GM18505 (cell line): ENCODE measurements around the gene CIART.
"Not testable (repeated sequence)": the region's sequence is repeated elsewhere in the genome, so short reads cannot be mapped to it uniquely, and the experiment has no call there.

ENCODE experiments used
- ATAC-seq: cut with Tn5 transposase; IDR thresholded peaks from one replicate; pipeline ENCODE4 v1.9.1; 2021; ENCODE audit not compliant: unreplicated experiment
- POLR2A ChIP-seq: IDR thresholded peaks from 4 replicates; pipeline ENCODE4 v1.6.1; 2011; ENCODE audit warnings: borderline replicate concordance; ENCODE audit not compliant: insufficient read depth, insufficient read length; ENCODE audit errors: extremely low read depth

The CIART gene

GRCh38 chr1:150281758-150282557 lies at the start of gene CIART:
Gene CIART, plus strand, starts transcription at chr1:150282554. Its CDS starts 714 bp downstream, at chr1:150283268.
- ATAC-seq, result no peak
- TF ChIP-seq POLR2A, result peak; percentile 17

GRCh38 chr1:150232921-150233320 lies 49.4 kb upstream of the CIART start:
- not testable (repeated sequence) for ATAC-seq

- no peak for TF ChIP-seq POLR2A
- ATAC-seq, result no peak
These were observed 48.7 kb upstream of the CIART start for GRCh38 chr1:150233359-150234308.

- ATAC-seq, result no peak
These were observed 48.1 kb upstream of the CIART start for GRCh38 chr1:150234309-150234565.

GRCh38 chr1:150234566-150235293 lies 47.6 kb upstream of the CIART start:
- peak; percentile 34 for ATAC-seq
- peak; percentile 90 for TF ChIP-seq POLR2A

More at GRCh38 chr1:150234309-150234565, 48.1 kb upstream of the CIART start:
- no peak for TF ChIP-seq POLR2A

- no peak for ATAC-seq
- no peak for TF ChIP-seq POLR2A
These were observed 47.0 kb upstream of the CIART start for GRCh38 chr1:150235294-150235851.

GRCh38 chr1:150235852-150236613 lies 46.3 kb upstream of the CIART start, which contains the start of gene ANP32E:
Gene ANP32E, minus strand, starts transcription at chr1:150236112. Its CDS starts 326 bp downstream, at chr1:150235786.
- peak; percentile 97 for TF ChIP-seq POLR2A
- peak; percentile 75 for ATAC-seq

GRCh38 chr1:150236614-150237100 lies 45.7 kb upstream of the CIART start:
- ATAC-seq, result no peak
- TF ChIP-seq POLR2A, result no peak

GRCh38 chr1:150237176-150237575 lies 45.2 kb upstream of the CIART start:
- not testable (repeated sequence) for ATAC-seq

GRCh38 chr1:150237746-150238145 lies 44.6 kb upstream of the CIART start:
- no peak for TF ChIP-seq POLR2A
- no peak for ATAC-seq

GRCh38 chr1:150243003-150243402 lies 39.4 kb upstream of the CIART start:
- ATAC-seq, result no peak
- no peak for TF ChIP-seq POLR2A

GRCh38 chr1:150249936-150250335 lies 32.4 kb upstream of the CIART start:
- no peak for ATAC-seq
- no peak for TF ChIP-seq POLR2A

- no peak for TF ChIP-seq POLR2A
- no peak for ATAC-seq
These were observed 26.2 kb upstream of the CIART start for GRCh38 chr1:150256198-150256553.
